NCI-H748 (cell line): ENCODE results near the gene TWSG1.
"Not testable (repeated sequence)": the region's sequence is repeated elsewhere in the genome, so short reads cannot be mapped to it uniquely, and the experiment has no call there.

Experiments used
- DNase-seq: peaks from one replicate; lab custom pipeline; 2025; ENCODE audit not compliant: unreplicated experiment; lab: John Stamatoyannopoulos, UW

Gene TWSG1

GRCh38 chr18:9449600-9450414 is 115.2 kb downstream of the TWSG1 start:
- DNase-seq, result no peak

GRCh38 chr18:9450920-9451319 is 116.3 kb downstream of the TWSG1 start:
- DNase-seq, result not testable (repeated sequence)
